GF-D8 (cell line): ENCODE measurements around the gene TRIM46.
"Not testable (repeated sequence)": the region's sequence is repeated elsewhere in the genome, so short reads cannot be mapped to it uniquely, and the experiment has no call there.

Source experiments
- DNase-seq: peaks from one replicate; lab custom pipeline; 2025; lab: John Stamatoyannopoulos, UW

TRIM46 gene

DNA sequence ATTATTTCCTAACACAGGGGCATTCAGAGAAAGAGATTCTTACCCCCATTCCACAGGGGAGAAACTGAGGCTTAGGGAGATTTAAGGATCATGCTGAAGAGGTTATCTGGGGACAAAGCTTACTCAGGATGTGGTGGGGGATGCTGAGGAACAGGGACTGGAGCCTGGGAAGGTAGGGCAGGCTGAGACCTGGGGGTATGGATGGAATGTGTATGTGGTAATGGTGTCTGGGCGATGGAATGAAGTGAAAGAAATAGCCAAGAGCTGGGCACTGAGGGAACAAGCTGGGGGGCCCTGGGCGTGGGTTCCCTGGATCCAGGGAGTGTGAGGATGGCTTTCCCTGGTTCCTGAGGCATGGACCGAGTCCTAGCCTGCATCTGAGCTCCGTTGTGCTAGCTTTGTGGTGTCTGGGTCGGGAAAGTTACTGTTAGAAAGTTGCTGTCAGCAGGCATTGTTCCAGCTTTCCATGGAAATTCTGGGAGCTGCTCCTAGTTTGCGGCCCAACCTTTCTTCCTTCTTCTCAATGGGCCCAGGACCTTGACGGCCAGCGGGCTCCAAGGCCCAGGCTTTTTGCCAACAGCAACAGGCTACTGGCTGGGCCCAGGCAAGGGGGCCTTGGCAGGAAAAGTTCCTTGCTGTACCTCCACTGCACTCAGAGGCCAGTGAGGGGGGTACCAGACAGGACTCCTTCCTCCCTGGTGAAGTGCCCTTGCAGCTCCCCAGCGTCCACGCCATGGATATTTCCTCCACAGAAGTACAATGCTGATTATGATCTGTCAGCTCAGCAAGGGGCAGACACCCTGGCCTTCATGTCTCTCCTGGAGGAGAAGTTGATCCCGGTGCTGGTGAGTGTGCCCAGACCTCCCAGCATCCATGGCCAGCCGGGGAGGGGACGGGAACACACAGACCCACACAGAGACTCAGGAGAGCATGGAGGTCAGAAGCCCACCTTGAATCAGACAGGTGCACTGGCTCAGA lies 58.6 kb downstream of the TRIM46 start:
- not testable (repeated sequence) for DNase-seq

DNA sequence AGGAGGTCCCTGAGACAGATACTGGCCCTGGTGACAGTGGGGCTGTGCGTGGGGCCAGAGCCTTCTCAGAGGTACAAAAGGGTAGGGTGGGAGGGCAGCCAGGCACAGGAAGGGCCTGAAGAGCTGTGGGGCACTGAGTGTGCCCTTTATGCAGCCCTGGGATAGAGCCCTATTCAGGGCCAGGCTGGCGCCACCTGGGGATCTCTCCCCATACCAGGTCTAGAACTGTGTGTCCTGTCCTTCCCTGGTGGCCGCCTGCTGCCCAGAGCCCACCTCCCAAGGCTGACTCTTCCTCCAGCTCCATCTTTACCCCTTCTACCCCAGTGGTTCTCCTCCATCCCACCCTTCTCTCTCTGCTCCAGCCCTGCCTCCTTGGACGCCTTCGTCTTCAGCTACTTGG lies 59.9 kb downstream of the TRIM46 start:
- DNase-seq = not testable (repeated sequence)
